ENCODE results near the gene SH3RF3. TPM values are rescaled to one million over a fixed set of nuclear protein-coding genes. Genes with fewer than 3 reads are reported as not detected.

Gene SH3RF3
- total and polyA plus RNA-seq, 9 of the 15 experiments (the other 6 are each of a cell fraction or from before 2014, with no cell fraction given), result 0.02 TPM; not detected in 8

GRCh38 chr2:109175350-109175678 lies 46.3 kb downstream of the SH3RF3 start:
- Histone ChIP-seq H2AFZ (ENCODE audit: low read depth, low read length) (no peak overlapping the region), H3K4me2 (ENCODE audit: insufficient read depth, low read length) (no peak overlapping the region), H3K9ac (ENCODE audit: insufficient read depth in 1 of 2, low read depth in 2 of 2, low read length in 2 of 2) (no peak overlapping the region), H3K9me3 (replicated peaks; ENCODE audit: control insufficient read depth, insufficient read depth, low read depth, low read length) (no peaks in the 10 kb centered on the region), H3K4me3 (no peak overlapping the region), H4K20me1 (replicated peaks; ENCODE audit: control insufficient read depth, insufficient read depth, low read length) (peaks cover 14% of the 10 kb centered on the region; the same call in 1 of the 2 replicates), H3K36me3 (ENCODE audit: control insufficient read depth, insufficient read depth, low read length) (no peaks in the 10 kb centered on the region), H3K79me2 (ENCODE audit: control insufficient read depth, insufficient read depth, low read length) (no peaks in the 10 kb centered on the region), H3K4me1 (replicated peaks in 1 of 2; ENCODE audit: control insufficient read depth in 2 of 2, insufficient read depth in 2 of 2, low read length in 2 of 2) (peaks cover 0 to 3% of the 10 kb centered on the region in 2 experiments; a peak in 3 of 5 replicates), H3K27ac (ENCODE audit: extremely low read depth, low read depth, low read length) (no peak overlapping the region), H3K9me1 (ENCODE audit: control insufficient read depth, insufficient read depth, low read length) (no peaks in the 10 kb centered on the region), H3K27me3 (ENCODE audit: control insufficient read depth in 2 of 2, insufficient read depth in 2 of 2, low read length in 2 of 2) (peaks cover 15 to 37% of the 10 kb centered on the region in 2 experiments; a peak in 4 of 5 replicates)
- ChIA-PET CTCF (ENCODE audit: low intra/inter-chr PET ratio) (no interaction called here), POLR2A (no interaction called here)
- FAIRE-seq, result no peak
- in situ Hi-C loops (cut with MboI) (no loop called here), intact Hi-C loops (cut with micrococcal nuclease) (no loop called here)
- TF ChIP-seq ESRRB (CRISPR knock-in tag; IDR thresholded peaks at IDR 0.05; ENCODE audit: borderline replicate concordance) (no peak), POLR2A (conservative IDR thresholded peaks at IDR 0.05) (no peak), IRF1 (CRISPR knock-in tag; IDR thresholded peaks at IDR 0.05; ENCODE audit: borderline replicate concordance) (no peak), TFE3 (CRISPR knock-in tag; IDR thresholded peaks at IDR 0.05) (no peak), ADNP (tag; IDR thresholded peaks at IDR 0.05) (no peak), ZNF217 (CRISPR knock-in tag; IDR thresholded peaks at IDR 0.05) (no peak), GATAD2A (IDR thresholded peaks at IDR 0.05) (no peak), ZNF253 (CRISPR knock-in tag; conservative IDR thresholded peaks at IDR 0.05) (no peak), PHTF2 (CRISPR knock-in tag; IDR thresholded peaks at IDR 0.05) (no peak), FOXJ2 (tag; IDR thresholded peaks at IDR 0.05) (no peak), ZNF140 (CRISPR knock-in tag; IDR thresholded peaks at IDR 0.05) (no peak), ZBTB5 (IDR thresholded peaks at IDR 0.05) (no peak), ZBTB2 (IDR thresholded peaks at IDR 0.05) (no peak), ZNF23 (CRISPR knock-in tag; IDR thresholded peaks at IDR 0.05) (no peak), SREBF1 (IDR thresholded peaks at IDR 0.05; ENCODE audit: borderline replicate concordance, low read depth, low read length) (no peak), ZNF766 (CRISPR knock-in tag; conservative IDR thresholded peaks at IDR 0.05) (no peak), ZNF197 (CRISPR knock-in tag; IDR thresholded peaks at IDR 0.05; ENCODE audit: low read depth) (no peak), SNRNP70 (optimal IDR thresholded peaks at IDR 0.05; ENCODE audit: low read depth, low read length) (no peak), E2F5 (CRISPR knock-in tag; IDR thresholded peaks at IDR 0.05) (no peak)
- no peak for DNase-seq (ENCODE audit: extremely low read depth in 1 of 4, low spot score in 3 of 4)
- WGBS (ENCODE audit: insufficient coverage, low coverage, missing lambda C conversion rate), result 0% methylated on average over 3 of the region's 3 CpGs
- ATAC-seq, result no peak
- BruUV-seq (replicated peaks), result no TSS peak
